Measurements from ENCODE around the gene SERPINA6.

DNA sequence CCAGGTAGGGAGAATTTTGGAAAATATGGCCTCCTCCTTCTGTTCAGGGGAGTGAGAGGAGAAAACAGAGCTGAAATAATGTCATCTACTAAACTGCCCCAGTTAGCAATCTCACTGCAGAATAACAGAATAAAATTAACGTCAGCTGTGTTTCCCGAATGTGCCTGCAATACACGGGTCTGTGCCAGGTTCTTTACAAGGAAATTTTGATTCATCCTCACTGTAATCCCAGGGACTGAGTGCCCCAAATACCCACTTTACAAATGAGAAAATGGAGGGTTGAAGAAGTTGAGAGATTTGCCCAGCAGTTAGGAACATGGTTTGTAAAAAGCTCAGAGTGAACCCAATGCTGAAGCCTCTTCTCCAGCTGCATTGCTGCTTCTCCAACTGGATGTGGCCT lies 21.3 kb upstream of the SERPINA6 start:
- TF ChIP-seq, protein P1, sequence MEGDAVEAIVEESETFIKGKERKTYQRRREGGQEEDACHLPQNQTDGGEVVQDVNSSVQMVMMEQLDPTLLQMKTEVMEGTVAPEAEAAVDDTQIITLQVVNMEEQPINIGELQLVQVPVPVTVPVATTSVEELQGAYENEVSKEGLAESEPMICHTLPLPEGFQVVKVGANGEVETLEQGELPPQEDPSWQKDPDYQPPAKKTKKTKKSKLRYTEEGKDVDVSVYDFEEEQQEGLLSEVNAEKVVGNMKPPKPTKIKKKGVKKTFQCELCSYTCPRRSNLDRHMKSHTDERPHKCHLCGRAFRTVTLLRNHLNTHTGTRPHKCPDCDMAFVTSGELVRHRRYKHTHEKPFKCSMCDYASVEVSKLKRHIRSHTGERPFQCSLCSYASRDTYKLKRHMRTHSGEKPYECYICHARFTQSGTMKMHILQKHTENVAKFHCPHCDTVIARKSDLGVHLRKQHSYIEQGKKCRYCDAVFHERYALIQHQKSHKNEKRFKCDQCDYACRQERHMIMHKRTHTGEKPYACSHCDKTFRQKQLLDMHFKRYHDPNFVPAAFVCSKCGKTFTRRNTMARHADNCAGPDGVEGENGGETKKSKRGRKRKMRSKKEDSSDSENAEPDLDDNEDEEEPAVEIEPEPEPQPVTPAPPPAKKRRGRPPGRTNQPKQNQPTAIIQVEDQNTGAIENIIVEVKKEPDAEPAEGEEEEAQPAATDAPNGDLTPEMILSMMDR (conservative IDR thresholded peaks at IDR 0.05; ENCODE audit: low read length) = no peak
- no peak for TF ChIP-seq EZH2phosphoT487 (IDR thresholded peaks at IDR 0.05; ENCODE audit: borderline replicate concordance)
